Activated CD4-positive, alpha-beta memory T cell treated with anti-CD3 and anti-CD28 coated beads for 36 hours (primary cell): Measurements from ENCODE around the gene MLLT11. TPM values are rescaled to one million over a fixed set of nuclear protein-coding genes. Genes with fewer than 3 reads are reported as not detected.
A peak's percentile ranks its signal among the peaks of the same experiment; 100 is the strongest.
"Not testable (repeated sequence)": the region's sequence is repeated elsewhere in the genome, so short reads cannot be mapped to it uniquely, and the experiment has no call there.

ENCODE experiments used
- CTCF ChIA-PET: fragments of 350-600 bp; sonication (Branson Sonifier 250); formaldehyde crosslinking; loops from one replicate; lab custom pipeline; 2021; ENCODE audit warnings: antibody characterized with exemption, inconsistent platforms; lab: Charles Lee
- POLR2A ChIA-PET: fragments of 350-600 bp; sonication (Branson Sonifier 250); formaldehyde crosslinking; loops from one replicate; lab custom pipeline; 2021; ENCODE audit warnings: antibody characterized with exemption; lab: Charles Lee
- DNase-seq: peaks from one replicate; pipeline ENCODE4 v3.0.0-alpha.2; 2020
- H3K27ac Mint-ChIP-seq: one replicate; pipeline ENCODE4 v1.8.0; 2021; ENCODE audit warnings: mixed read lengths
- H3K27me3 Mint-ChIP-seq: one replicate; pipeline ENCODE4 v1.8.0; 2021; ENCODE audit warnings: mixed read lengths
- H3K36me3 Mint-ChIP-seq: one replicate; pipeline ENCODE4 v1.8.0; 2021; ENCODE audit warnings: mixed read lengths
- H3K4me1 Mint-ChIP-seq: one replicate; pipeline ENCODE4 v1.8.0; 2021; ENCODE audit warnings: low read depth, mixed read lengths
- H3K4me3 Mint-ChIP-seq: one replicate; pipeline ENCODE4 v1.8.0; 2021; ENCODE audit warnings: mild to moderate bottlenecking, mixed read lengths
- H3K9me3 Mint-ChIP-seq: one replicate; pipeline ENCODE4 v1.8.0; 2021; ENCODE audit warnings: mixed read lengths
- intact Hi-C: fragments of 100-400 bp; cut with micrococcal nuclease; formaldehyde crosslinking; loops from one replicate; pipeline ENCODE4 v1.15.1; 2023
- total RNA-seq, 2 experiments: library from RNA; stranded (reverse); gene quantifications; one replicate each; pipeline ENCODE4 v1.2.3, GENCODE V29; 2021

Gene MLLT11
- total RNA-seq, 2 experiments from 2014 or later, result 1.9 to 2.4 TPM

DNA sequence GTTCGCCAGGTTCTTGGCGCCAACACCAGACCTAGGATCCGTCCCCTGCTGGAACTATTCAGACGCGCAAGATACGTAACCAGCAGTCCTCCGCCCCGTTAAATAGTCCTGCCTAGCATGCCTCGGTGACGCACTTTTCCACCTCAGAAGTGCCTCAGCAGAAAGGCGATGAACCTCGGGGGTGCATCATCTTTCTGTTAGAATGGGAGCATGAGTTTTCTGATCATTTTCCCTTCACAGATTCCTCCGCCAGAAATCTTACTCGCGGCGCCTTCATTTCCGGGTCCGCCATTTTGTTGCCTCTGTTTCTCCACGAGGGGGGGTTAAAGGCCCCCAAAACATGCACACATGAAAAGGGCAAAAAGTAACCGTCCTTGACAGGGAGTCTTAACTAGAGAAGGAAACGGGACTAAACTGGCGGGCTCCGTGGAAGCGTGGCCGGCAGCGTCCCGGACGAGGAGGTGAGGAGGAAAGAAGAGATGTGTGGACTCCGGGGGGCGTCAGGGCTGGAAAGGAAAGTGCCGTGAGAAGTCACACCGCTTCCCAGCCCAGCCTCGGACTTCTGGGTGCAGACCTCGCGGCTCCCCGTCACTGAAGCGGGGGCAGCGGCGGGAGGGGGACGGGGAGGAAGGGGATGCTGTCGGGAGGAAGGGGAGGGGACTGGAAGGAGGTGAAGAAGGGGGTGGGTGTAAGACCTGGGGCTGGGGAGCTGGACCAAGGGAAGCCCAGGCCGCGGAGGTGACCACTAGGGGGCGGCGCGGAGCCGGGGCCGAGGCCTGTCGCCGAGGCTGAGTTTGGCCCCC lies 10.5 kb downstream of the MLLT11 start, which contains the start of gene GABPB2:
GABPB2 (plus strand) TSS at position 288 of the 803 bp plus-strand sequence. CDS start 17,429 bp downstream, outside the sequence.
- Mint-ChIP-seq H3K4me3 (peak within 1 kb of the TSS; percentile 94), H3K9me3 (no peaks in the 10 kb centered on the region), H3K4me1 (peaks cover 15% of the 10 kb centered on the region), H3K36me3 (peaks cover 13% of the 10 kb centered on the region), H3K27me3 (no peaks in the 10 kb centered on the region), H3K27ac (peak within 1 kb of the TSS; percentile 100)
- DNase-seq, result peak; percentile 93
- ChIA-PET POLR2A (interaction anchor here (0.5 to 2.1 kb wide), 7 partner anchors 11 to 491 kb away, joined by 3 to 23 read pairs (median 5); partner anchors contain the start of genes C1orf56, CDC42SE1, MCL1 and MLLT11), CTCF (interaction anchor here (0.6 to 3.5 kb wide), 13 partner anchors 12 to 184 kb away, joined by 3 to 56 read pairs (median 3); partner anchors contain the start of genes C1orf56, CDC42SE1, LYSMD1 and MLLT11)
- intact Hi-C loops, result loop anchor here (1.0 to 2.0 kb wide), 5 partner anchors 11 to 211 kb away; partner anchors contain the start of genes CDC42SE1, LYSMD1, PRUNE1 and TNFAIP8L2

DNA sequence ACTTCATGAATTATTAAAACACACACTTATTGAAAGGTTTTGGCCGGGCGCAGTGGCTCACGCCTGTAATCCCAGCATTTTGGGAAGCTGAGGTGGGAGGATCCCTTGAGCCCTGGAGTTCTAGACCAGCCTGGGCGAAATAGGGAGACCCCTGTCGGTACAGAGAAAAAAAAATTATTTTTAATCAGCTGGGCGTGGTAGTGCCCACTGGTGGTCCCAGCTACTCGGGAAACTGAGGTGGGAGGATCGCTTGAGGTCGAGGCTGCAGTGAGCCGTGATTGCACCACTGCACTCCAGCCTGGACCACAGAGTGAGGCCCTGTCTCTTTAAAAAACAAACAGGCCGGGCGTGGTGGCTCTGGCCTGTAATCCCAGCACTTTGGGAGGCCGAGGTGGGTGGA lies 12.0 kb downstream of the MLLT11 start:
- H3K4me3 Mint-ChIP-seq, result no peak overlapping the region
- H3K4me1 Mint-ChIP-seq, result peaks cover 15% of the 10 kb centered on the region
- ChIA-PET CTCF (interaction anchor here (0.6 to 3.5 kb wide), 9 partner anchors 14 to 558 kb away, joined by 3 to 56 read pairs (median 4); partner anchors contain the start of genes CDC42SE1, MLLT11, TNFAIP8L2 and VPS72), POLR2A (interaction anchor here (0.6 to 1.1 kb wide), 3 partner anchors 79 to 493 kb away, joined by 3 to 4 read pairs (median 3); partner anchors contain the start of gene MCL1)
- H3K9me3 Mint-ChIP-seq, result no peaks in the 10 kb centered on the region
- H3K27me3 Mint-ChIP-seq, result no peaks in the 10 kb centered on the region
- H3K36me3 Mint-ChIP-seq, result peaks cover 10% of the 10 kb centered on the region
- intact Hi-C loops, result no loop called here
- no peak for DNase-seq
- H3K27ac Mint-ChIP-seq, result peak overlapping the region; percentile 100

DNA sequence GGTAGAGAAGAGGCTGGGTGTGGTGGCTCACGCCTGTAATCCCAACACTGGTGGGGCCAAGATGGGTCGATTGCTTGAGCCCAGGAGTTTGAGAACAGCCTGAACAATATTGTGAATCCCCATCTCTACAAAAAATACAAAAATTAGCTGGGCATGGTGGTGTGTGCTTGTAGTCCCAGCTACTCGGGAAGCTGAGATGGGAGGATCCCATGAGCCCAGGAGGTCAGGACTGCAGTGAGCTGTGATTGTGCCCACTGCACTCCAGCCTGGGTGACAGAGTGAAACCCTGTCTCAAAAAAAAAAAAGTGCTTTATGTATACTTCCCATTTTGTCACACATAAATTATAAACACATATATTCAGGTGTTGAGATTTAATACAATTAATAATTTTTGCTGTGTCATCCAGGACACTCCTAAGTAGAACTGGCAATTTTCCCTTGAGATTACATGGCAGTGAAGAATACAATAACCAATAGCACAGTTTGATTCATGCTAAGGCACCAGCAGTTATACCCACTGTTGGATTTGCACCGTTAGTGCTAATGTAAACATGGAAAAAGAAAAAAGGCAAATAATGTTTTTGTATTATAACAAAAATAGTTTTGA lies 25.9 kb downstream of the MLLT11 start:
- ChIA-PET CTCF (interaction anchor here (0.7 to 1.6 kb wide), 4 partner anchors 14 to 62 kb away, joined by 3 to 8 read pairs (median 4); partner anchors contain the start of gene CDC42SE1), POLR2A (no interaction called here)

DNA sequence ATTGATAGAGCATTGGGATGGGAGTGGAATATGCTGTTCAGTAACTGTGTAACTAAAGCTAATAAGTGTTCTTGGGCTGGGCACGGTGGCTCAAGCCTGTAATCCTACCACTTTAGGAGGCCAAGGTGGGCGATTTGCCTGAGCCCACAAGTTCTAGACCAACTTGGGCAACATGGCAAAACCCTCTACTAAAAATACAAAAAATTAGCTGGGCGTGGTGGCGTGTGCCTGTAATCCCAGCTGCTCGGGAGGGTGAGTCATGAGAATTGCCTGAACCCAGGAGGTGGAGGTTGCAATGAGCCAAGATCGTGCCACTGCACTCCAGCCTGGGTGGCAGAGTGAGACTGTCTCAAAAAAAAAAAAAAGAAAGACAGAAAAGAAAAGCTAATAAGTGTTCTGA lies 37.2 kb downstream of the MLLT11 start:
- ChIA-PET CTCF (interaction anchor here (1.3 to 10.6 kb wide), 2 partner anchors 27 to 59 kb away, joined by 3 to 298 read pairs; partner anchors contain the start of genes GABPB2 and TNFAIP8L2), POLR2A (interaction anchor here (1.3 kb wide), 1 partner anchor 9 kb away, joined by 4 read pairs; no protein-coding TSS in a partner anchor)
- H3K27ac Mint-ChIP-seq, H3K4me1 Mint-ChIP-seq, intact Hi-C loops, DNase-seq, H3K36me3 Mint-ChIP-seq, H3K9me3 Mint-ChIP-seq, H3K27me3 Mint-ChIP-seq, H3K4me3 Mint-ChIP-seq: not testable (repeated sequence)

More for the DNA sequence above, 25.9 kb downstream of the MLLT11 start:
- H3K4me1 Mint-ChIP-seq, result no peaks in the 10 kb centered on the region
- H3K36me3 Mint-ChIP-seq, result peaks cover 3% of the 10 kb centered on the region
- H3K9me3 Mint-ChIP-seq, result no peaks in the 10 kb centered on the region
- H3K27me3 Mint-ChIP-seq, result no peaks in the 10 kb centered on the region
- no peak overlapping the region for H3K4me3 Mint-ChIP-seq
- no peak overlapping the region for H3K27ac Mint-ChIP-seq
- no peak for DNase-seq
- intact Hi-C loops, result no loop called here

DNA sequence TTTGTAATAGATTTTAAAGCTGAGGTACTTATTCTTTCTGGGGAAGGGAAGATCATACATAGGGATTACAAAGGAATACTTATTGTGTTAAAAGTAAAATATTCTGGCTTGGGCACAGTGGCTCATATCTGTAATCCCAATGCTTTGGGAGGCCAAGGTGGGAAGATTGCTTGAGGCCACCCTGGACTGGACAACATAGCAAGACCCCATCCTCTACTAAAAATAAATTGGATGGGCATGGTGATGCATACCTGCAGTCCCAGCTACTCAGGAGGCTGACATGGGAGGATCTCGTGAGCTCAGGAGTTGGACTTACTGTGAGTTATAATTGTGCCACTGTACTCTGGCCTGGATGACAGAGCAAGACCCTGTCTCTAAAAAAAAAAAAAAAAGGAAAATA lies 37.9 kb downstream of the MLLT11 start:
- CTCF ChIA-PET, result interaction anchor here (0.7 to 10.6 kb wide), 2 partner anchors 58 to 68 kb away, joined by 3 to 298 read pairs; partner anchors contain the start of genes LYSMD1, SCNM1 and TNFAIP8L2

DNA sequence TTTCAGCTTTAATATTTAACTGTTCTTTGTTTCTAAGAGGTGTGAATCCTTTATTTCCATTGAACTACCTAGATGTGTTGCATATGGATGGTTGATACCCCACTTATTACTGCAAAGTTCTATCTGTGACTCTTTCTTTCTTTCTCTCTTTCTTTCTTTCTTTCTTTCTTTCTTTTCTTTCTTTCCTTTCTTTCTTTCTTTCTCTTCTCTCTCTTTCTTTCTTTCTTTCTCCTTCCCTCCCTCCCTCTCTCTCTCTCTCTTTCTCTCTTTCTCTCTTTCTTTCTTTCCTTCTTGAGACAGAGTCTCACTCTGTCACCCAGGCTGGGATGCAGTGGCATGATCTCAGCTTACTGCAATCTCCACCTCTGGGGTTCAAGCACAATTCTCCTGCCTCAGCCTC lies 44.4 kb downstream of the MLLT11 start:
- Mint-ChIP-seq H3K9me3 (no peaks in the 10 kb centered on the region), H3K27me3 (no peaks in the 10 kb centered on the region), H3K36me3 (no peaks in the 10 kb centered on the region), H3K4me1 (no peaks in the 10 kb centered on the region), H3K27ac (no peak overlapping the region), H3K4me3 (no peak overlapping the region)
- POLR2A ChIA-PET, result no interaction called here
- intact Hi-C loops, result no loop called here
- DNase-seq, result no peak
- CTCF ChIA-PET, result interaction anchor here (10.6 kb wide), 1 partner anchor 51 kb away, joined by 298 read pairs; the partner anchor contains the start of gene TNFAIP8L2

More for the DNA sequence above, 37.9 kb downstream of the MLLT11 start:
- intact Hi-C loops, result no loop called here
- Mint-ChIP-seq H3K9me3 (no peaks in the 10 kb centered on the region), H3K4me3 (no peak overlapping the region), H3K27ac (no peak overlapping the region), H3K36me3 (peaks cover 2% of the 10 kb centered on the region), H3K27me3 (no peaks in the 10 kb centered on the region), H3K4me1 (no peaks in the 10 kb centered on the region)
- no peak for DNase-seq
- POLR2A ChIA-PET, result interaction anchor here (0.6 to 1.3 kb wide), 3 partner anchors 9 to 104 kb away, joined by 3 to 4 read pairs (median 3); no protein-coding TSS in a partner anchor

DNA sequence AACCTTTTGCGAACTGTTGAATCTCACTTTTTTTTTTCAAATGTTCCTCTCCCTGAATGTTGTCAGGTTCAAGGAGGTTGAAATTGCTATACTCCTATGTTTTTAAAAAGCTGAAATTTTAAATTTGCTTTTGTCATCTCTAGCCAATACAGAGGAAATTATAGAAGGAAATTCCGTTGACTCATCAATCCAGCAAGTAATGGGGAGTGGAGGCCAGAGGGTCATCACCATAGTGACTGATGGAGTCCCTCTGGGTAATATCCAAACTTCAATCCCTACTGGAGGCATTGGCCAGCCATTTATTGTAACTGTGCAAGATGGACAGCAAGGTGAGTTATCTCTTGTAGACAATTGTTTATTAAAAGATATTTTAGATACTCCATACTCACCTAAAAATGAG lies 46.7 kb downstream of the MLLT11 start:
- H3K36me3 Mint-ChIP-seq, result no peaks in the 10 kb centered on the region
- POLR2A ChIA-PET, result no interaction called here
- H3K9me3 Mint-ChIP-seq, result no peaks in the 10 kb centered on the region
- H3K4me1 Mint-ChIP-seq, result no peaks in the 10 kb centered on the region
- H3K27me3 Mint-ChIP-seq, result no peaks in the 10 kb centered on the region
- CTCF ChIA-PET, result interaction anchor here (10.6 kb wide), 1 partner anchor 49 kb away, joined by 298 read pairs; the partner anchor contains the start of gene TNFAIP8L2
- H3K27ac Mint-ChIP-seq, result no peak overlapping the region
- intact Hi-C loops, result no loop called here
- DNase-seq, result no peak
- no peak overlapping the region for H3K4me3 Mint-ChIP-seq

DNA sequence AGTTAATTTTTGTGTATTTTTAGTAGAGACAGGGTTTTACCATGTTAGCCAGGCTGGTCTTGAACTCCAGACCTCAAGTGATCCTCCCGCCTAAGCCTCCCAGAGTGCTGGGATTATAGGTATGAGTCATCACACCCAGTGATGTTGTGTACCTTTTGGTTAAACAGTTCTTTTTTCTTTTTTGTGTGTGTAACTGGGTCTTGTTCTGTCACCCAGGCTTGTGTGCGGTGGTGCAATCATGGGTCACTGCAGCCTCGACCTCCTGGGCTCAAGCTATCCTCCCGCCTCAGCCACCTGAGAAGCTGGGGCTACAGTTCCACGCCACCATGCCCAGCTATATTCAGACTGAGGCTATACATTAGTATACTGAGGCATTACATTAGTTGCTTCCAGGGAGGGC lies 48.1 kb downstream of the MLLT11 start:
- Mint-ChIP-seq H3K4me3 (no peak overlapping the region), H3K27ac (no peak overlapping the region), H3K27me3 (no peaks in the 10 kb centered on the region), H3K9me3 (no peaks in the 10 kb centered on the region), H3K4me1 (no peaks in the 10 kb centered on the region), H3K36me3 (no peaks in the 10 kb centered on the region)
- CTCF ChIA-PET, result interaction anchor here (1.3 to 1.8 kb wide), 2 partner anchors 8 to 48 kb away, joined by 5 to 6 read pairs; partner anchors contain the start of gene TNFAIP8L2
- POLR2A ChIA-PET, result no interaction called here
- intact Hi-C loops, result no loop called here
- no peak for DNase-seq

DNA sequence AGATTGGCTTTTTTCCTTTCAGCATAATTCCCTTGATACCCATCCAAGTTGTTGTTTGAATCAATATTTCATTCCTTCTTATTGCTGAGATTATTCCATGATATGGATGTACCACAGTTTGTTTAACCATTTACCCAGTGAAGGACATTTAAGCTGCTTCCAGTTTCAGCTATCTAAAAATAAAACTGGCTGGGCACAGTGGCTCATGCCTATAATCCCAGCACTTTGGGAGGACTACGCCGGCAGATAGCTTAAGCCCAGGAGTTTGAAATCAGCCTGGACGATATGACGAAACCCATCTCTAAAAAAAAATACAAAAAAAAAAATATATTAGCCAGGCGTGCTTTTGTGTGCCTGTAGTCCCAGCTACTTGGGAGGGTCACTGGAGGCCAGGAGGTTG lies 53.7 kb downstream of the MLLT11 start:
- POLR2A ChIA-PET, result interaction anchor here (0.6 kb wide), 1 partner anchor 756 kb away, joined by 3 read pairs; no protein-coding TSS in a partner anchor
- H3K4me3 Mint-ChIP-seq, result no peak overlapping the region
- H3K27me3 Mint-ChIP-seq, result no peaks in the 10 kb centered on the region
- CTCF ChIA-PET, result interaction anchor here (3.3 kb wide), 1 partner anchor 14 kb away, joined by 9 read pairs; no protein-coding TSS in a partner anchor
- no peaks in the 10 kb centered on the region for H3K9me3 Mint-ChIP-seq
- no peak overlapping the region for H3K27ac Mint-ChIP-seq
- no peaks in the 10 kb centered on the region for H3K4me1 Mint-ChIP-seq
- H3K36me3 Mint-ChIP-seq, result no peaks in the 10 kb centered on the region
- intact Hi-C loops, result no loop called here
- DNase-seq, result no peak
